SK-N-SH treated with all-trans-retinoic acid at 6 μM for 48 hours (cell line): ENCODE results near the gene KIF17.

Experiments
- ATAC-seq: fragments of 200-7000 bp; cut with Tn5 transposase; 3 replicates; pipeline ENCODE4 v1.9.1; 2020; ENCODE audit warnings: mild to moderate bottlenecking, moderate library complexity
- ARNTL ChIP-seq: fragments of 450-650 bp; formaldehyde crosslinking; IDR thresholded peaks from 2 replicates; pipeline ENCODE4 v1.5.0; 2020; ENCODE audit warnings: low read depth, mild to moderate bottlenecking, moderate library complexity, borderline replicate concordance
- BACH2 ChIP-seq: fragments of 250-450 bp; sonication (Bioruptor Pico); IDR thresholded peaks from 2 replicates; pipeline ENCODE4 v1.9.0; 2021; ENCODE audit warnings: mild to moderate bottlenecking, borderline replicate concordance
- CREB5 ChIP-seq: fragments of 250-450 bp; sonication (Bioruptor Pico); IDR thresholded peaks from 2 replicates; pipeline ENCODE4 v1.5.1; 2020; ENCODE audit warnings: low read depth, mild to moderate bottlenecking, moderate library complexity
- CSDC2 ChIP-seq: fragments of 250-450 bp; sonication (Bioruptor Pico); IDR thresholded peaks from 2 replicates; pipeline ENCODE4 v1.5.0; 2020; ENCODE audit warnings: mild to moderate bottlenecking, moderate library complexity
- CSRNP3 ChIP-seq: fragments of 250-450 bp; sonication (Bioruptor Pico); IDR thresholded peaks from 2 replicates; pipeline ENCODE4 v1.5.1; 2021; ENCODE audit warnings: mild to moderate bottlenecking, moderate library complexity
- ESRRG ChIP-seq: fragments of 250-450 bp; sonication (Bioruptor Pico); IDR thresholded peaks from 2 replicates; pipeline ENCODE4 v1.6.1; 2021; ENCODE audit warnings: mild to moderate bottlenecking
- GLIS3 ChIP-seq: fragments of 250-450 bp; sonication (Bioruptor Pico); IDR thresholded peaks from 2 replicates; pipeline ENCODE4 v1.5.0; 2020; ENCODE audit warnings: mild to moderate bottlenecking, moderate library complexity
- OSR1 ChIP-seq: fragments of 250-450 bp; sonication (Bioruptor Pico); IDR thresholded peaks from 2 replicates; pipeline ENCODE4 v1.8.0; 2022; ENCODE audit warnings: moderate library complexity, mild to moderate bottlenecking, inconsistent platforms
- PATZ1 ChIP-seq: fragments of 250-450 bp; sonication (Bioruptor Pico); IDR thresholded peaks from 2 replicates; pipeline ENCODE4 v1.8.0; 2020; ENCODE audit warnings: mild to moderate bottlenecking, moderate library complexity, borderline replicate concordance
- POU6F1 ChIP-seq: fragments of 250-450 bp; sonication (Bioruptor Pico); IDR thresholded peaks from 2 replicates; pipeline ENCODE4 v1.8.0; 2021; ENCODE audit warnings: low read depth, mild to moderate bottlenecking, moderate library complexity, borderline replicate concordance
- RARB ChIP-seq: fragments of 250-450 bp; sonication (Bioruptor Pico); IDR thresholded peaks from 2 replicates; pipeline ENCODE4 v1.8.0; 2021; ENCODE audit warnings: mild to moderate bottlenecking, moderate library complexity
- SNAI2 ChIP-seq: fragments of 250-450 bp; sonication (Bioruptor Pico); IDR thresholded peaks from 2 replicates; pipeline ENCODE4 v1.5.0; 2020; ENCODE audit warnings: mild to moderate bottlenecking, moderate library complexity
- TOX ChIP-seq: fragments of 250-450 bp; sonication (Bioruptor Pico); IDR thresholded peaks from 2 replicates; pipeline ENCODE4 v1.8.0; 2021; ENCODE audit warnings: mild to moderate bottlenecking, moderate library complexity, borderline replicate concordance
- TSHZ2 ChIP-seq: fragments of 250-450 bp; sonication (Bioruptor Pico); IDR thresholded peaks from 2 replicates; pipeline ENCODE4 v1.5.0; 2020; ENCODE audit warnings: mild to moderate bottlenecking, moderate library complexity
- ZC3H10 ChIP-seq: fragments of 250-450 bp; sonication (Bioruptor Pico); IDR thresholded peaks from 2 replicates; pipeline ENCODE4 v1.5.1; 2021; ENCODE audit warnings: mild to moderate bottlenecking, moderate library complexity
- ZFP3 ChIP-seq: fragments of 250-450 bp; sonication (Bioruptor Pico); IDR thresholded peaks from 2 replicates; pipeline ENCODE4 v1.5.0; 2020; ENCODE audit warnings: mild to moderate bottlenecking, moderate library complexity
- ZFP30 ChIP-seq: fragments of 450-650 bp; formaldehyde crosslinking; IDR thresholded peaks from 2 replicates; pipeline ENCODE4 v1.5.0; 2022; ENCODE audit warnings: mild to moderate bottlenecking, moderate library complexity
- ZNF565 ChIP-seq: fragments of 450-650 bp; formaldehyde crosslinking; conservative IDR thresholded peaks from 2 replicates; pipeline ENCODE4 v1.5.0; 2020; ENCODE audit warnings: low read depth, mild to moderate bottlenecking, moderate library complexity
- ZNF8 ChIP-seq: fragments of 450-650 bp; formaldehyde crosslinking; IDR thresholded peaks from 2 replicates; pipeline ENCODE4 v1.5.0; 2020; ENCODE audit warnings: mild to moderate bottlenecking, moderate library complexity

KIF17 gene

GRCh38 chr1:20728371-20729154, 10.8 kb upstream of the KIF17 start (continued):
- no peak for TF ChIP-seq POU6F1 (CRISPR knock-in tag)
- TF ChIP-seq SNAI2 (CRISPR knock-in tag): no peak
- TF ChIP-seq ARNTL: no peak
- no peak for TF ChIP-seq ESRRG (CRISPR knock-in tag)
- TF ChIP-seq GLIS3 (CRISPR knock-in tag): no peak

- TF ChIP-seq POU6F1 (CRISPR knock-in tag): no peak
- no peak for TF ChIP-seq ESRRG (CRISPR knock-in tag)
- TF ChIP-seq ARNTL: no peak
- no peak for TF ChIP-seq PATZ1 (CRISPR knock-in tag)
- no peak for TF ChIP-seq GLIS3 (CRISPR knock-in tag)
- no peak for TF ChIP-seq CSDC2 (CRISPR knock-in tag)
- TF ChIP-seq BACH2 (CRISPR knock-in tag): no peak
- no peak for TF ChIP-seq RARB
- no peak for TF ChIP-seq ZNF8
- TF ChIP-seq CREB5 (CRISPR knock-in tag): no peak
- no peak for TF ChIP-seq SNAI2 (CRISPR knock-in tag)
- no peak for TF ChIP-seq ZFP30 (CRISPR knock-in tag)
- ATAC-seq: no peak
Observed at GRCh38 chr1:20727746-20728316, 10.0 kb upstream of the KIF17 start.

GRCh38 chr1:20726932-20727745, 9.3 kb upstream of the KIF17 start:
- ATAC-seq: no peak
- TF ChIP-seq OSR1 (no peak), TSHZ2 (CRISPR knock-in tag) (no peak), ZFP3 (CRISPR knock-in tag) (no peak), TOX (CRISPR knock-in tag) (no peak), ZC3H10 (CRISPR knock-in tag) (no peak), ARNTL (no peak), SNAI2 (CRISPR knock-in tag) (no peak), CREB5 (CRISPR knock-in tag) (no peak), PATZ1 (CRISPR knock-in tag) (no peak), ESRRG (CRISPR knock-in tag) (no peak), GLIS3 (CRISPR knock-in tag) (no peak), ZNF565 (CRISPR knock-in tag) (no peak), CSRNP3 (CRISPR knock-in tag) (no peak), ZFP30 (CRISPR knock-in tag) (no peak), BACH2 (CRISPR knock-in tag) (no peak)
